ENCODE measurements around the gene HIGD2A. TPM values are rescaled to one million over a fixed set of nuclear protein-coding genes. Genes with fewer than 3 reads are reported as not detected.

Gene HIGD2A
- total and polyA plus RNA-seq, 10 of the 15 experiments (the other 5 are each of a cell fraction or from before 2014, with no cell fraction given): 152 to 348 (median 194) TPM

- Histone ChIP-seq H3K79me2 (ENCODE audit: control insufficient read depth, insufficient read depth, low read length) (peaks cover 24% of the 10 kb centered on the region), H4K20me1 (ENCODE audit: control insufficient read depth, insufficient read depth) (no peaks in the 10 kb centered on the region), H3K9me3 (replicated peaks; ENCODE audit: control insufficient read depth, insufficient read depth, low read length) (no peaks in the 10 kb centered on the region), H3K27ac (ENCODE audit: control insufficient read depth, insufficient read depth) (no peak overlapping the region), H2AFZ (ENCODE audit: control insufficient read depth, low read depth, low read length) (no peak overlapping the region), H3K27me3 (replicated peaks in 1 of 2; ENCODE audit: control insufficient read depth in 2 of 2, insufficient read depth in 2 of 2, low read length in 1 of 2) (no peaks in the 10 kb centered on the region), H3K36me3 (ENCODE audit: control insufficient read depth in 2 of 2, insufficient read depth in 2 of 2, low read length in 1 of 2) (peaks cover 3% of the 10 kb centered on the region in 2 experiments; a peak in 2 of 4 replicates), H3K4me1 (ENCODE audit: control insufficient read depth, insufficient read depth, low read length) (0 out of 2 replicates have a peak, but pooled peaks cover 5% of the 10 kb centered on the region), H3K4me3 (no peak overlapping the region), H3K4me2 (ENCODE audit: control insufficient read depth, insufficient read depth) (no peak overlapping the region), H3K9ac (ENCODE audit: control insufficient read depth, insufficient read depth, low read length) (no peak overlapping the region)
- no peak for ATAC-seq
- SMC1A ChIA-PET (ENCODE audit: uncharacterized antibody, unreplicated experiment): interaction anchor here (1.4 kb wide), 1 partner anchor 40 kb away, joined by 3 read pairs; no protein-coding TSS in a partner anchor
- 94% methylated on average over 11 of the region's 11 CpGs for WGBS (ENCODE audit: insufficient coverage, insufficient replicate concordance, low lambda C conversion rate, missing lambda C conversion rate)
- DNase-seq (ENCODE audit: low read depth, low spot score): no peak
- POLR2A ChIA-PET: no interaction called here
- intact Hi-C loops (cut with micrococcal nuclease; ENCODE audit: unreplicated experiment) (no loop called here), in situ Hi-C loops (cut with MboI) (no loop called here)
- TF ChIP-seq POLR2A (IDR thresholded peaks at IDR 0.05; ENCODE audit: low read depth, low read length) (peak; percentile 27; the same call in 1 of the 2 replicates), IRF4 (IDR thresholded peaks at IDR 0.05; ENCODE audit: low read depth, low read length) (no peak)
- no peak for FAIRE-seq
- RAD21 ChIA-PET (ENCODE audit: unreplicated experiment): no interaction called here
- no TSS peak for BruUV-seq (replicated peaks)
- CTCF ChIA-PET: interaction anchor here (1.1 to 1.4 kb wide), 2 partner anchors 24 to 55 kb away, joined by 3 read pairs; no protein-coding TSS in a partner anchor
These were observed 4.0 kb downstream of the HIGD2A start for GRCh38 chr5:176392526-176392925.

GRCh38 chr5:176394096-176394495, 5.5 kb downstream of the HIGD2A start:
- H3K4me2 ChIP-seq (ENCODE audit: control insufficient read depth, insufficient read depth): no peak overlapping the region
- no TSS peak for BruUV-seq (replicated peaks)
- H3K27me3 ChIP-seq (replicated peaks in 1 of 2; ENCODE audit: control insufficient read depth in 2 of 2, insufficient read depth in 2 of 2, low read length in 1 of 2): no peaks in the 10 kb centered on the region
- no peak overlapping the region for H3K27ac ChIP-seq (ENCODE audit: control insufficient read depth, insufficient read depth)
- no peak overlapping the region for H3K9ac ChIP-seq (ENCODE audit: control insufficient read depth, insufficient read depth, low read length)
- ChIA-PET RAD21 (ENCODE audit: unreplicated experiment) (no interaction called here), SMC1A (ENCODE audit: uncharacterized antibody, unreplicated experiment) (interaction anchor here (1.1 kb wide), 1 partner anchor 35 kb away, joined by 3 read pairs; no protein-coding TSS in a partner anchor), CTCF (no interaction called here), POLR2A (no interaction called here)
- no peak overlapping the region for H3K4me3 ChIP-seq
- no peaks in the 10 kb centered on the region for H3K9me3 ChIP-seq (replicated peaks; ENCODE audit: control insufficient read depth, insufficient read depth, low read length)
- peaks cover 15% of the 10 kb centered on the region for H3K79me2 ChIP-seq (ENCODE audit: control insufficient read depth, insufficient read depth, low read length)
- DNase-seq (ENCODE audit: low read depth, low spot score): no peak
- peaks cover 3% of the 10 kb centered on the region in 2 experiments; a peak in 2 of 4 replicates for H3K36me3 ChIP-seq (ENCODE audit: control insufficient read depth in 2 of 2, insufficient read depth in 2 of 2, low read length in 1 of 2)
- no peak overlapping the region for H2AFZ ChIP-seq (ENCODE audit: control insufficient read depth, low read depth, low read length)
- ATAC-seq: no peak
- 0 out of 2 replicates have a peak, but pooled peaks cover 5% of the 10 kb centered on the region for H3K4me1 ChIP-seq (ENCODE audit: control insufficient read depth, insufficient read depth, low read length)
- in situ Hi-C loops (cut with MboI) (no loop called here), intact Hi-C loops (cut with micrococcal nuclease; ENCODE audit: unreplicated experiment) (no loop called here)
- WGBS (ENCODE audit: insufficient coverage, insufficient replicate concordance, low lambda C conversion rate, missing lambda C conversion rate): 73% methylated on average over 9 of the region's 9 CpGs
- no peaks in the 10 kb centered on the region for H4K20me1 ChIP-seq (ENCODE audit: control insufficient read depth, insufficient read depth)
- no peak for FAIRE-seq
- TF ChIP-seq KDM1A (IDR thresholded peaks at IDR 0.05; ENCODE audit: borderline replicate concordance) (no peak), CREM (IDR thresholded peaks at IDR 0.05; ENCODE audit: low read depth) (no peak), SMAD5 (IDR thresholded peaks at IDR 0.05; ENCODE audit: low read depth) (no peak), RELA (IDR thresholded peaks at IDR 0.05; ENCODE audit: borderline replicate concordance, partially characterized antibody) (no peak), ZNF687 (IDR thresholded peaks at IDR 0.05) (no peak), CEBPB (IDR thresholded peaks at IDR 0.05; ENCODE audit: borderline replicate concordance in 1 of 2, low read depth in 2 of 2, low read length in 2 of 2) (no peak), MYC (IDR thresholded peaks at IDR 0.05; ENCODE audit: insufficient read depth, insufficient read length, insufficient replicate concordance, low read length, severe bottlenecking) (no peak), HDAC2 (IDR thresholded peaks at IDR 0.05) (no peak), MEF2A (IDR thresholded peaks at IDR 0.05; ENCODE audit: insufficient read depth, low read depth, low read length) (no peak), MEF2B (IDR thresholded peaks at IDR 0.05; ENCODE audit: partially characterized antibody, poor library complexity, severe bottlenecking) (no peak)
